HG03342 (cell line): ENCODE results near the gene FUBP1.
"Not testable (repeated sequence)": the region's sequence is repeated elsewhere in the genome, so short reads cannot be mapped to it uniquely, and the experiment has no call there.

Experiments
- ATAC-seq: cut with Tn5 transposase; IDR thresholded peaks from one replicate; pipeline ENCODE4 v1.9.1; 2021; ENCODE audit warnings: mild to moderate bottlenecking, moderate library complexity; ENCODE audit not compliant: unreplicated experiment

Gene FUBP1

DNA sequence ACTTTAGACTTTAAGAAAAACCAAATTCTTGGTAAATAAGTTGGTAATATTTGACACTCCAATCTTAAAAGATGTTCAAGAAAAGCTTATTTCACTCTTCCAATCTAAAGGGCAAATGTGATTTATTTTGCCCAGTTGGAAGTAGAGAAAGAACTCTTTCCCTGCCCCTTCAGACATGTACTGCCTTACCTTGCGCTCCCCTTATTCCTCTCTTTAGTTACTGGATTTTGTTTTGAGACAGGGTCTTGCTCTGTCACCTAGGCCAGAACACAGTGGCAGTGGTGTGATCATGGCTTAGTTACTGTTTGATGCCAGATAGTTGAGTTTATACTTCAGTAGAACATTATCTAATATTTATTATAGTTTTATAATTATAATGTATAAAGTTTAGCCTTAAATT, 27.5 kb downstream of the FUBP1 start:
- no peak for ATAC-seq

DNA sequence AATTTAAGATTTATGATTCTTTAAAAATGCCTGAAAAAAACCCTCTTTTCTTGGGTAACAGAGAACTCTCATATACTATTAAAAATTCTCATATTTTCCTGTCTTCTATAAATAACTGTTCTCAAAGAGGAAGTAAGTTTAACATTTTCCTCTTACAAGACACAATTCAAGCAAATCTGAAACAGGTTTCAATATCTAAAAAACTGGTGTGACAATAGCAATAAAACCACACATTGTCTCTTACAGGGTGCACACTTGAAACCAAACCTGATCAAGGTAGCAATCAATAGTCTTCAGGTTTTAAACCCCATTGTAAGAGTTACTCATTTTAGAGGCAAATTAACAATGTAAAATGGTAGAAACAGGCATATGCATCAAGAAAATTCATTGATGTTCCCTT, 28.0 kb downstream of the FUBP1 start:
- ATAC-seq, result peak; percentile 69

DNA sequence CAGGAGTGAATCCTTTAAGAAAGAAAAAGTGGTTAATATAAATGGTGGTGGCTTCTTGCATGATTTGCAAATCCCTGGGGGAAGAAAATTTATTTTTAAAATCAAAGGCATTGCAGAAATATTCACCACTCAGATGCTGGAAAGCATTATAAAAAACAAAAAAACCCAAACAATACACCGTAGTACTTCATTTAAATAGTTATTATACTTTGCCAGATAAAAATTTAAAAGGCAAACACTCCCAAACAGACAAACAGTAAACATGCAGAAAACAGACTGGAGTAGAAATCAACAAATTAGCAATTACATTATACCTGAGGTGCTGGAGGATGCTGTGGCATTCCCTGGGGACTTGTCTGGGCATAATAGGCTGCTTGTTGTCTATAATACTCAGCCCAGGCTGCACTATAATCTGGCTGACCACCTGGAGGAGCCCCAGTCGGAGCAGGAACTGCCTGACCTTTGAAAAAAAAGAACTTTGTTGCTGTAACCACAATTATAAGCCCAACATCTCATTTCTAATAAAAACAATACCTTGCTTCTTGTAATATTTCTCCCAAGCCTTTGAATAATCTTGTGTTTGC, 29.9 kb downstream of the FUBP1 start:
- no peak for ATAC-seq

DNA sequence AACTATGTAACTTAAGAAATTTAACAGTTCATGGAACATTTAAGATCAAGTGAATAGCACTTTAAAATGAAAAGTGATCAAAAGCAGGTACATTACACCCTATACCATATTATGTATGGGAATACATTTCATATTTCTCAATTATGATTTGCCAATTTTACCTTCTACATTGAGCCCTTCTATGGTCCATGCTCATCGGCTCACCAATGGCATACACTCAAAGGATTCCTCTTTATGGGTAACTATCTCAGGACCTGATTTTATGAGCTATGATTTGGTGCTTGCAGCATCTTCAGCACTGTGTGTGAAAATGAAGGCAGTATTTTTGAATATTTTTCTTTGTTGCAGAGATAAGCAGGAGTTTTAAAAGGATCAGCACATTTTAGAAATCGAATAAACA, 33.5 kb downstream of the FUBP1 start:
- ATAC-seq, result no peak

DNA sequence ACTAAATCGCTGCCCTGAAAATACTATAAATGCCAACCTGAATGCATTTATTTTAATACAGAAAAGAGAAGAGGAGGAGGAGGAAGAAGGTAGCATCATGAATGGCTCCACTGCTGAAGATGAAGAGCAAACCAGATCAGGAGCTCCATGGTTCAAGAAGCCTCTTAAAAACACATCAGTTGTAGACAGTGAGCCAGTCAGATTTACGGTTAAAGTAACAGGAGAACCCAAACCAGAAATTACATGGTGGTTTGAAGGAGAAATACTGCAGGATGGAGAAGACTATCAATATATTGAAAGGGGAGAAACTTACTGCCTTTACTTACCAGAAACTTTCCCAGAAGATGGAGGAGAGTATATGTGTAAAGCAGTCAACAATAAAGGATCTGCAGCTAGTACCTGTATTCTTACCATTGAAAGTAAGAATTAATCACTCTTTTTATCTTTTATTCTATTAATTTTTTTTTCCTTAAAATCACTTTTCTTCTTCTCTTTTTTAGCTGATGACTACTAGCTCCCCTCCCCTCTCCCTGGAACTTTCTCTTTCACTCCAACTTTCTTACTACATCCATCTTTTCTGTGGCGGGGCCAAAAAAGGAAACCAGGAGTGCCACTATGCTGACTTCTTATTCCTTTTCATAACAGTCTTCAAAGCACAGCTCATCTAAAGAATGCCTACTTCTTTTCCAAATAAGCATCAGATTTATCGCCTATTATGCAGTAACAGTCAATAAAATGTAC, 36.3 kb downstream of the FUBP1 start:
- no peak for ATAC-seq

GRCh38 chr1:77940921-77941570, 37.8 kb downstream of the FUBP1 start:
- no peak for ATAC-seq

DNA sequence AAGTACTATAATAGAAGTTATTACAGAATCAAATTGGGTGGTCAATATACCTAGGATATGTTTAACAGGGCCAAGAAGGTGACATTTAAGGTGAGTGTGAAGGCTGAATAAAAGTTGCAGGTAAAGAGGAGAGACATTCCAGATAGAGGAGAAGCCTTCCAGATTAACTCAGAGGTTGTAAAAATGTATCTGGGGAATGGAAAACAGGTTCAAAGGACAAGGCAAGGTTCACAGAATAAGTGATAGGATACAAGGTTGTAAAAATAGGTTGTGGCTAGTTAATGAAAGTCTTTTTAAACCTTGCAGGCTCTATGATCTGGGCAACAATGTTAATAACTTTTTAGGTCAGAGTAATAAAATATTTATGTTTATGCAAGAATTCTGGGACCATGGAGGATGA, 40.2 kb downstream of the FUBP1 start:
- no peak for ATAC-seq

- no peak for ATAC-seq
Observed at GRCh38 chr1:77929806-77930205, 49.1 kb downstream of the FUBP1 start.

DNA sequence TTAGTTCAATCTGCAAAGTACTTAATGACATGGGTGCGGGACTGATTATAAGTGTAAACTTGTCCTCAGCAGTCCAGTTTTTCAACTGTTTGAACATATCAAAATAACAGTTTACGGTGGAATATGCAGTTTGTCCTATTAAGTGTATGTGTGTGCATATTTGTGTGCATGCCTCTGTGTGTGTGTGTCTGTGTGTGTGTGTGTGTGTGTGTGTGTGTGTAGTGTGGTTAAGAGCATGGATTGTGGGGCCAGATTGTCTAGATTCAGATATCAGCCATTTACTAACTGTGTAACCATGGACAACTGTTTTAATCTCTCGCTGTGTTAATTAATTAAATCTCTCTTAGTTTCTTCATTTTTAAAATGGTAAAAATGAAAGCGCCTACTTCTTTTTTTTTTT, 51.5 kb downstream of the FUBP1 start:
- no peak for ATAC-seq

GRCh38 chr1:77926561-77927357, 52.1 kb downstream of the FUBP1 start:
- ATAC-seq, result no peak

DNA sequence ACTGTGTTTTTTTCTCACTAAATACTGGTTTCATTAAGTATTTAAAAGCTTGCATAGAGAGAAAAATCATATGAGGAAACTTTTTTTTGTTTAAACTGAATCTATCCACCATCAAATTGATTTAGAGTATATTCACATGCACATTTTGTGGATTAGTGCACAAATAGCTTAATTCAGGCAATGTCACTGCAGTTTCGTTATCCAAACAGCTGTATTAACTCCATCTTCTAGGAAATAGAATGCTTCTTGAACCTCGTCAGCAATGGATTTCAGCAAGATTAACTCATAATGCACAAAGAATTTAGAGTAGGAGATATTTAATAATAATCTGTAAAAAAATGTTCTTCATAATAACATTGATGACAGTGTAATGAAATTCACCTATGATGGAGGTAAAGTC, 52.9 kb downstream of the FUBP1 start:
- ATAC-seq, result no peak

DNA sequence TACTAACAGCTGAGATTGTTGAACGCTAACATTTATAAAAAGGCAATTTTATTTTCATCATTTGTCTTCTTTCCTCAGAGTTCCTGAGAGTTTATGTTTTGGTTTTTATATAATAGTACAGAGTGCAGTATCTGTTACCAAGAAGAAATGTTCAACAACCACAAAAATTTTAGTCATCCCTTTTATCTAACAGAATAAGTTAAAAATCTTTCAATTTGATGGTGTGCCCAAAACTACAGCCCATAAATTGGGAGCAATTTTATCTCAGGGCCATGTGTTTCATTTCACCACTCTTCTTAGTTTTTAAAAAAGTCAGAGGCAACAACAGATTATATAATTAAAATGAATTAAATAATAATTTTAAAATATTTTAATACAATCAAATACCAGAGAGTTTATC, 53.4 kb downstream of the FUBP1 start:
- no peak for ATAC-seq

GRCh38 chr1:77918918-77919317, 60.0 kb downstream of the FUBP1 start:
- not testable (repeated sequence) for ATAC-seq

DNA sequence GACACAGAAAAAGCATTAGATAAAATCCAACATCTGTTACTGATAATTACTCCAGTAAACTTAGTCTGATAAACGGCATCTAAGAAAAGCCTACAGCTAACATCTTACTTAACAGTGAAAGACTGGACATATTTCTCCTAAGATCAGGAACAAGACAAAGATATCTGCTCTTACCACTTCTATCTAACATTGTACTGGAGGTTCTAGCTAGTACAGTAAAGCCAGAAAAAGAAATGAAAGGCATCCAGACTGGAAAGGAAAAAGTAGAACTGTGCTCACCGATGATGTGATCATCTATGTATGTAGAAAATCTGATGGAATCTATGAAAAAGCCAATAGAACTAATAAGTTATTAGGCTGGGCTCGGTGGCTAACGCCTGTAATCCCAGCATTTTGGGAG, 68.8 kb downstream of the FUBP1 start:
- ATAC-seq, result no peak

DNA sequence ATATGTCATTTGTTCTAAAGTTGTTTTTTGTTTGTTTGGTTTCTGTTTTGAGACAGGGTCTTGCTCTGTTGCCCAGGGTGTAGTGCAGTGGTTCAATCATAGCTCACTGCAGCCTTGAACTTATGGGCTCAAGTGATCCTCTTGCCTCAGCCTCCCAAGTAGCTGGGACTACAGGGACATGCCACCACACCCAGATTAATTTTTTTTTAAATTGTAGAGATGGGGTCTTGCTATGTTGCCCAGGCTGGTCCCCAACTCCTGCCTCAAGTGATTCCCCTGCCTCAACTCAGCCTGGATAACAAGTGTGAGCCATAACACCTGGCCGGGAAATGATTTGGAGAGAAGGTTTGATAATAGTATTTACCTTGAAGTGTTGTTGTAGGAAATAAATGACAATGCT, 72.2 kb downstream of the FUBP1 start:
- no peak for ATAC-seq

- no peak for ATAC-seq
Observed at GRCh38 chr1:77906019-77906545, 72.8 kb downstream of the FUBP1 start.

GRCh38 chr1:77905603-77906002, 73.3 kb downstream of the FUBP1 start:
- no peak for ATAC-seq

- ATAC-seq, result no peak
Observed at GRCh38 chr1:77900687-77901293, 78.1 kb downstream of the FUBP1 start.

DNA sequence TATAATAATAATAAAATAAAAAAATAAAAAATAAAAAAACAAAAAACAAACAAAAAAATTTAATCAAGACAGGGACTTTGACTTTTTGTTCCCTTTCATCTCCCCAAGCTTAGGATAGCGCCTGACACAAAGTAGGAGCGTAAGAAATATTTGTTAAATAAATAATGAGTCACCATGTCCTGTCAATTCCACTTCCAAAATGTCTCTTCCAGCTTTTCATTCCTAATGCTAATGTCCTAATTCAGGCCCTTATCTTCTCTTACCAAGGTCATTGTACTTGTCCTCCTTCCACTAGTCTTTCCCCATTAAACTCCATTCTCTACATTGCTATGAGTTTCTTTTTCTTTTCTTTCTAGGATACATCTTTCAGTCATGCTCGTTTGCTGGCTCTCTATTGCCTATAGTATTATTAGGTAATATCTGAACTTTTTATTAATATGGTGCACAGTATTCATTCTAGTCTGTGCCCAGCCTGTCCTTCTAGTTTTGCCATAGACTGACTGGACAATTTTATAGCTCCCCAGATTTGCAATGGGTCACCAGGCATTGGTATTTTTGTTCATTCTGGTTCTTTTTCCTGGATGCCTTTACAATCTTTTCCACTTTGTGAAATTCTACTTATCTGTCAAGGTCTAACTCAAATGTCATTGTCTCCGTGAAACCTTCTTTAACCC, 79.1 kb downstream of the FUBP1 start:
- ATAC-seq, result no peak
